HG02943 (cell line): ENCODE measurements around the gene OTOA.
"Not testable (repeated sequence)": the region's sequence is repeated elsewhere in the genome, so short reads cannot be mapped to it uniquely, and the experiment has no call there.

Experiments
- ATAC-seq: cut with Tn5 transposase; IDR thresholded peaks from one replicate; pipeline ENCODE4 v1.9.1; 2021; ENCODE audit warnings: mild to moderate bottlenecking, low read depth, moderate library complexity; ENCODE audit not compliant: unreplicated experiment

The OTOA gene

DNA sequence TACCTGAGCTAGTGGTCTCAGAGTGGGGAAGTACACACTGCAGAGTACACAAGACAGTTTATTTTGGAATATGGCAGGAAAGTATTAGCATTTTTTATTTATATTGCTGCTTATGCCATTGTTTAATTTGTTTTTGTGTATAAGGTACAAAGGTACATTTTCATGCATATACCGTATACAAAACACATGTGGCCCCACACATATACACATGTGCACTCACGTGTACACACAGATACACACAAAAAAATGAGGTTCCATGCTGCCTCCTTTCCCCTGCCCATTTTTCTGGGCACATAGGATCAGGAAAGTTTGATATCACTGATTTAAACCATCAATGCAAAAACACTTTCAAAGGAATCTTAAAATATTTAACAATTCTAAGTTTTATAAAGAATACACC is 24.3 kb upstream of the OTOA start:
- no peak for ATAC-seq

DNA sequence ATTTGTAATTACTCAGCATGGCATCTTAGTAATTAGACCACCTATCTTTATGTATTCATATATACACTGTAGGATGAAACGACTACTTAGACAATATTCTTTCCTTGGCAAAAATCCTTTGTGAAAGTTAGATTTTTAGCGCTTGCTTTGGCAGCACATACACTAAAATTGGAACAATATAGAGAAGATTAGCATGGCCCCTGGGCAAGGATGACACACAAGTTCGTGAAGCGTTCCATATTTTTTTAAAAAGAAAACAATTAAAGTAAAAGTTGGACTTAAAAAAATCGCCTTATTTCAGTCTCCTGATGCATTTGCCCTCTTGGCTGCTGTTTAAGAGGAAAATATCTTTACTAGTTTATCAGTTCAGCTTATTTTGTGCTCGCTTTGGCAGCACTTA is 21.9 kb upstream of the OTOA start:
- no peak for ATAC-seq

DNA sequence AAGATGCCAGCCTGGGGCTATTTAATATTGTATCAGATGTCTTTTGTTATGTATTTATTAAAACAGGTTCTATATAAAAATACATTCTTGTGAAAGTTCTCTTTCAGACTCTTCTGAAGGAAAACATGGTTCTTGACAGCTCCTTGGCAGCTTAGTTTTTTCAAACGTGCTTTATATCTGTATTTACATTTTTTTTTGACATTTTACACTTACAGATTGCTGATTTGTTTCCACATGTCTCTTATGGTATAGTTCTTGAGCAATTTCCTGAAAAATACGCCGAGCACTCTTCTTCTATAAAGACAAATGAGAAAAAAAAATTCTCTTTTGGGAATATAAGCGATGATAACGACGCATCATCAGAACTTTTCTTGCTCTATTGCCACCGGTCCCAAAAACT is 20.9 kb upstream of the OTOA start:
- ATAC-seq = no peak

DNA sequence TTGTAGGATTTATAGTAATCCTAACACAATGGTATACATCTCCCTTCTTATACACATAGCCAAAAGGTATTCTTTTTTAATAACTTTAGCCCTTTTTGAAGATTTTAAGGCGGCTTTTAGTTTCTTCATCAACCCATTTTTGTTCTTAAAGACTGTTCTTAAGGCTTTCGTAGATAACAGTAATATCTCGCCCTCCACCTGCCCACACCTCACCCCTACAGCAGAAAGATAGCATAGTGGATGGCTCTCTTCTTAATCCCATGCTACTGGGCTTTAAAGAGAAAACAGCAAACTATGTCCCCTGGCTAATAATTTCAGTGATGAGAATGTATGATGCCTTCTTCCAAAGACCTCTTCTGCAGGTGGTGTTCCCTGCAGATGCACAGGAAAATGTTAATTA is 20.0 kb upstream of the OTOA start:
- ATAC-seq = no peak

DNA sequence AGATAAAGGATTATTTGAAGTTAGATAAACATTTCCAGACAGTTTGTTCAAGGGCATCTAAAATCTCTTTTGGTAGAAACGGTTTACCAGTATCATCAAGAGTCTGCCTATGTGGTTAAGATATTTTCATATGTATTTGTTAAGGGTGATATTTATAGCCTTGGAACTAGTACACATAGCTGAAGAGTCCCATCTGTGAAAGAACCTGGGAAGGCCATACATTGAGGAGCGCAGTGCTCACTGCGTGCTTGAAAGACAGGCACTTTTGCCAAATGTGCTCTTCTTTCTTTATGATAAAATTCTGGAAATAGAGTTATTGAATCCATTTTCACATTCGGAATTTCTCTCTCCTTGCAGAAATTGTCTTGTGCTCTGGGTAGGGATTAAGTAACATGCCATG is 19.1 kb upstream of the OTOA start:
- no peak for ATAC-seq

DNA sequence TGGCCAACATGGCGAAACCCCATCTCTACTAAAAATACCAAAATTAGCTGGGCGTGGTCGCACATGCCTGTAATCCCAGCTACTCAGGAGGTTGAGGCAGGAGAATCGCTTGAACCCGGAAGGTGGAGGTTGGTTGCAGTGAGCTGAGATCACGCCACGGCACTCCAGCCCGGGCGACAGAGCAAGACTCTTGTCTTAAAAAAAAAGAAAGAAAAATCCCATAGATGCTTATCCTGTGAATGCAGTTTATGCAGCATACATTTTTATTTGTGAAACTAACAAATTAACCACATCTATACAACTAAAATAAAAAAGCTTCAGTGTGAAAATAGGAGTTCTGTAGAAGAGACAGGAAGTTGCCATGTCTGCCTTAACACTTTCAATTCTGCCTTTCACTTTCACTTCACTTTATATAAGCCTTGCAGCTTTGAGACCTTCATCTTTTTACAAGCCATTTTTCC is 18.5 kb upstream of the OTOA start:
- no peak for ATAC-seq

DNA sequence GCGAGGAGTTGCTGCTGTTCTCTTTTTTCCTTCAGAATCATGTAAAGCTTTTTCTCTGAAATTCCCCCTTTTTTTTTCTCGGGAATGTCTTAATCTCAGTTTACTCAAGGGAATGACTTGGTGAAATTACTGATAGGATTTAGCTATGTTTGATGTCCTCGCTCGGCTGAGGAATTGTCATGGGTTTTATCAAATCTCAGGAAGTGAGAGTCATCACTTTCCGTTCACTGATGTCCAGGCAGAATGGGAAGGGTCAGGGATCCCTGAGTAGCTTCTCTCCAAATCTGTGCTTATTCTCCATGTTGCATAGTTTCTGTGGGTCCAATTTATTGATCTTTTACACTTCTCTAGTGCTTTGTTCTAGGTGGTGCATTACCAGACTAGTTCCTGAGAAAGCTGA is 17.7 kb upstream of the OTOA start:
- ATAC-seq = no peak

DNA sequence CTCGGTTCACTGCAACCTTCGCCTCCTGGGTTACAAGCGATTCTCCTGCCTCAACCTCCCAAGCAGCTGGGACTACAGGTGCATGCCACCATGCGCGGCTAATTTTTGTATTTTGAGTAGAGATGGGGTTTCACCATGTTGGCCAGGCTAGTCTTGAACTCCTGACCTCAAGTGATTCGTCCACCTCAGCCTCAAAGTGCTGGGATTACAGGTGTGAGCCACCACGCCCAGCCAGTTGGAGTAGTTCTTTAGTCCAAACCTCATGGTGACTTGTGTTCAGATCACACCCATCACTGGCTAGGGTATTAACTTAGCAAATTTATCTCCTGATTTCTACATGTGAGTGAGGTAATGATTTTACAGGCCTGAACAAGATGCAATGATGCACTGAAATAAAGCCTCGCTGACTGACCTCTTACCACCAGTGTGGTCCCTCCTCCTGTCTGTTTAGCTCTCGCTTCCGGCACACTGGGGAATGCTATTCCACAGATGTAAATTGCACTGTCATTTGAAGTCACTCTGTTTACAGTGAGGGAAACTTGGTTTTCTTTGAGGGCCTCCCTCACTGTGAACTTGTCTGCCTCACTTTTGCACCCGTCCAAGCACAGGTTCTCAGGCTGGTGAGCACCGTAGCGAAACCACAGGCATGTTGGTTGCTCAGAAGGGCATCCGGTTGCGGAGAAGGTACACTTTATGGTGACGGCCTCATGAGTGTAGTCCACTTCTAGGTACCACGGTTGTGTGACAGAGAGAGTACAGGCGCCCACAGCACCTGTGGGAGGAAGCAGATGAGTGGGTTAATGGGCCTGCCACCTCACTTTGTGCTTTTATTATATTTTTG is 16.8 kb upstream of the OTOA start:
- peak; percentile 92 for ATAC-seq

DNA sequence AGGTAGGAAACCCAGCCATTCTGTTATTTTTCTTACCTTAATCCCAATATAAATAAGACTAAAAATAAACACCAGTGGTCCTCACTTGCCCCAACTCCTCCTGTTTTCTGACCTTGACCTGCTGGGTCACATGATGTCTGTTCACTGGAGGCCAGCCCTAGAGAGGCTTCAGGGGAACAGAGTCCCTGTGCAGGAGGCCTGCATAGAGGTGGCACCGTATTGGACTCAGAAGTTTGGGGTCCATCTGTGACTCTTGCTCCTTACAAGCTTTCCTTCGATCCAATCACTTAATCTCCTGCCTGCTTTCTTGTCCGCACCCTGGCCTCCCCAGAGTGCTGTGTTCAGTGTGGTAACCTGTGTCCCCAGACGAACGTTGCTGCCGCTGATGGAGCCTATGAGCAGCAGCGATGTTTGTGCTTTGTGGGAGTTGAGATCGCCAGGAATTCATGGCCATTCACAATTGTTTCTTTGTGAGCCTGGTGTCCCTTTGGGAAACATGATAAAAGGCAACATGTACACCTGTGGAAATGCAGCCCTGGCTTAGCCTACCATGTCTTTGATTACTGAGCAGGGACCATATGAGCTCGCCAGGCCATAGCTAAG is 16.1 kb upstream of the OTOA start:
- ATAC-seq = peak; percentile 23

DNA sequence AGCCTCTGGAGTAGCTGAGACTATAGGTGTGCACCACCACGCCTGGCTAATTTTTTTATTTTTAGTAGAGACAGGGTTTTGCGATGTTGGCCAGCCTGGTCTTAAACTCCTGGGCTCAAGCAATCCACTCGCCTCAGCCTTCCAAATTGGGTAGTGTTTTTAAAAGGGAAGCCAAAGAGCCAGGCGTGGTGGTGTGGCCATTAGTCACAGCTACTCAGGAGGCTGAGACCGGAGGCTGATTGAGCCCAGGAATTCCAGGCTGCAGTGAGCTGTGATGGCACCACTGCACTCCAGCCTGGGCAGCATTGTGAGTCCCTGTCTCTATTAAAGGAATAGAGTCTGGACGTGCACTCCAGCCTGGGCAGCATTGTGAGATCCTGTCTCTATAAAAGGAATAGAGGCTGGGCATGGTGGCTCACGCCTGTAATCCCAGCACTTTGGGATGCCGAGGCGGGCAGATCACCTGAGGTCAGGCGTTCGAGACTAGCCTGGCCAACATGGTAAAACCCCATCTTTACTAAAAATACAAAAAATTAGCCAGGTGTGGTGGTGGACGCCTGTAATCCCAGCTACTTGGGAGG is 13.9 kb upstream of the OTOA start:
- not testable (repeated sequence) for ATAC-seq

DNA sequence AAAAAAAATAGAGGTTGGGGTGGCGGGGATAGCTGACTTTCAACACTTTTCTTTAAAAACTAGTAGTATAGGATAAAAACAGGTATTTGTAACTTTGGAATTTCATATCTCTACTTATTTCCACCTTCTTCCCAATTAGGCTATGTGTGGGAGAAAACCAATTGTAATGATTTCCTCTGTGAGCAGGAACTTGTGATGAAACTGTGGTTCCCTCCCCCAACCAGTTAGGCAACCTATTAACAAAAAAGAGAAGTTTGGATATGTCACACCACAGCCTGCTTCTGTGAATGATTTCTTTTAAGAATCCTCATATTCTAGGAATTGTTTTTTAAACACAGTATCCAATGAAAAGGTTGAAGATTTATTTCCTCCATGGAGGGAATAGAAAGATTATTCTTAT is 13.2 kb upstream of the OTOA start:
- ATAC-seq = no peak

DNA sequence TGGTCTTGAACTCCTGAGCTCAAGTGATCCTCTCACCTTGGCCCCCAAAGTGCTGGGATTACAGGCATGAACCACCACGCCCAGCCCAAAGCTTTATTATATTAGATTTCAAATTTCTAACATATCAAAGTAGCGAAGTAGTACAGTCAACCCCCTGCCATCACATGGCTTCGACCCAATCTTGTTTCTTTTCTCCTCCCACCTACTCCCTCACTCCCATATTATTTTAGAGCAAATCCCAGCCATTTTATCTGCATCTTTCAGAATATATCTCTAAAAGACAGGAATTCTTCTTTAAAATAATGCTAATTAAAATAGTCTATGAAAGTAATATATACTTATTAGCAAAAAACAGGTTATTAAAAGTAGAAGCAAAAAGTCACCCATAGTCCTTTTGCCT is 12.3 kb upstream of the OTOA start:
- ATAC-seq = no peak

DNA sequence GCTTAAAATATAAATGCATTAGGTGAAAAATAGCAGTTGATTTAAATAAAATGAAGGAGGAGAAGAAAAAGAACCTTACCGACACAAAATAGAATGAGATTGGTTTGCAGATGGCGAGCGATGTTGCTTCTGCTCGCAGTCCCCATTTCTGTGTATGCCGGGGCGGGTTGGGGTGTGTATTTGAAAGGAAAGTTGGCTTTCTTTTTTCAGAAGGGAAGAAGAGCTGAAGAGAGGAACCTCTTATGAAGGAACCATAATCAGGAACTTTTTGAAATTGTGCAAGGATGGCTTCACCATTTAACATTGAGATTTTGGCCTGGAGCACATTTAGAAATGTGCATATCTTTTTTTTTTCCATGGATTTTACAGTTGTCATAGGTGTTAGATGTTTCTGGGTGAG is 11.3 kb upstream of the OTOA start, which contains the start of gene IGSF6:
Gene IGSF6, minus strand, starts transcription at position 156 of the 400 bp plus-strand sequence. Its CDS starts 10 bp downstream, at position 146.
- no peak for ATAC-seq

DNA sequence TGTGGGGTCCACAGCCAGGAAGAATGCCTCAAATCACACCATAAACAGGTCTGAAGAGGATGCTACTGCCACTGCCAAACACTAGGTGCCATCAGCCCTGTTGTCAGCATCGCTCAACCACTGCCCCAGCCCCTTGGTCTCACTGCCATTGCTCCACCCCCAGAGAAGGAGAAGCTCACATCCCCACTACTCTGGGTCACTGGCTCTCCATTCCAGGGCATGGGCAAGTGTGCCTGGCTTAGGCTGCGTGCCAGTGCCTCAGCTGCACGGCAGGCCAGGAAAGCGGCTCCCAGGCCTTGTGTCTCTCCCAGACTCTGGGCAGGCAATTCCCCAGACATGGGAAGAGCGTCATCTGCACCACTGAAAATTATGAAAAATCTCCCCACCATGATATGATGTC is 10.2 kb upstream of the OTOA start:
- no peak for ATAC-seq

DNA sequence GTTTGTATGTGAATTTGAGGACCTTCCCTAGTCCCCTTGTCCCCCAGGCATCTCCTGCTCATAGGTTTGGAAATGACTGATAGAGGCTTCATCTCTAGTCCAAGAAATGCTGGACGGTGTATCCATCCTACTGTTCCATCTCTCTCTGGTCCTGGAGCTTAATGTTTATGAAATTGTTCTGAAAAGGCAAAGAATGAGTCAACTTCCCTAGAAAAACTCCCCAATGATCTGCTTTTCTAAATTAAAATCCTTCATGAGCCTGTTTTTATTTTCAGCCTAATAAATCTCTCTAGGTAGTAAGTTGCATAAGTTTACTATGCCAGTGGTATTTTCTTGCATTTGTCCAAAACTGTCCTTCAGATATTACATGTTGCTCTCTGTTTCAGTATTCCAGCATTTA is 9.3 kb upstream of the OTOA start:
- ATAC-seq = no peak

DNA sequence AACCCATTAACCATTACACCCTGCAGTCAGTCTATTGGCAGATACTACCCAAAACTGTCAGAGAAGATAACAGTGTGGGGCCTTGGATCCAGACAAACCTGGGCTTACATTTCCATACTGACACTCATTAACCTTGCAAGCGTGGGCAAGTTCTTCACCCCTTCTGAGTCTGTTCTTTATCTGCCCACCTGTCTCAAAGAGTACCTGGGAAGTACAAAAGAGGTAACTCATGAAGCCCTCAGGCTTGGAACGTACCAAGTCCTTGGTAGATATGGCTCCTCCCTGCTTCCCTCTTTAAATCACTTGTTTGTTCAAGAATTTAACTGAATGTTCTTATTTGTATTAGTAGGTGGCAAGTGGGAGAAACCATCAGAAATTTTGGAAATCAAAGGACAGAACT is 8.9 kb upstream of the OTOA start:
- ATAC-seq = no peak

DNA sequence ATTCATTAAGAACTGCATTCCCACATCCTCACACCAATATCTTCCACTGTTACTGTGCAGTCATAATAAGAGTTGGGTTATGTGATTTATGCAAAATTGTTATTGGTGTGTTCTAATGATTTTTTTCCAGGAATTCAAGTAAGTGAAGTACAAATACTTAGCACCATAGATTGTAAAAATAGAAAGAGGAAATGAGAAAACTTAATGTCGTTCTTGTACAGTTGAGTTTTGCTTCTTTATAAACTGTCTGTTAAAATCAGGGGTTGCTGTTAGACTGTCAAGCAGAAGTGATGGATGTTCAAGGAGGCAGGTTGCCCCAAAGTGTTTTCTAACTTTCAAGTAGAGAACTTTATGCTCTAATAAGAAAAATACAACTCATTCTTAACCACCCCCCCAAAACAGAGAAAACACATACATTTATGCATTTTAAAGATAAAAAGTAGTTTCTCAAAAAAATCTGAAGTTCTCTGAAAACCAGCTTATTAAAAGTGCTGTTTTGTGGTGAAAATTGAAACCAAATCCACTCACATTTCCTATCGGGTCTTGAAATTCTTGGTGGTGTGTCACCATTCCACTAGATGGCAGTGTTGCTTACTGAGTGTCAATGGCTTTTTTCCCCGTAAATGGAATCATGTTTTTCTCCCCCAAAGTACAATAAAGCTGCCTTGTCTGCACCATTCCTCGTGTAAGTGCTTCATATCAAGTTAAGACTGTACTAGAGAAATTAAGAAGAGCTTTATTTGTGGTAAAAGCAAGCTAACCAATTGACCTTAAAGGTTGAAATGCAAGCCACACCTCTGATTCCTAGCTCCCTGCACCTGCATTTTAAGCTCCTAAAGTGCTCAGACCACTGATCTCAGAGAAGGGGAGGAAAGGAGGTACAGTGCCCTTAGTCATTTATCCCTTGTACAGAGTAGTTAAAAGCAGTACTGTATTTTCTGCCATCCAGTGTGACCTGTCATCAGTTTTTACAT is 6.7 kb upstream of the OTOA start:
- ATAC-seq = no peak

DNA sequence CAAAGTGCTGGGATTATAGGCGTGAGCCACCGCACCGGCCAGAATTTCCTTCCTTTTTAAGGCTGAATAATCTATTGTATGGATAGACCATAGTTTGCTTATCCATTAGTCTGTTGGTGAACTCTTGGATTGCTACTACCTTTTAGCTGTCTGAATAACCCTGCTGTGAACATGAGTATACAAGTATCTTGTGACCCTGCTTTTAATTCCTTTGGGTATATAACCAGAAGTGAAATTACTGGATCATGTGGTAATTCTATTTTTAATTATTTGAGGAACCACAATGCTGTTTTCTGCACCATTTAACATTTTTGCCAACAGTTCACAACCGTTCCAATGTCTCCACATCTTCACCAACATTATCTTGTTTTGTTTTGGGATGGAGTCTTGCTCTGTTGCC is 4.6 kb upstream of the OTOA start:
- ATAC-seq = no peak

DNA sequence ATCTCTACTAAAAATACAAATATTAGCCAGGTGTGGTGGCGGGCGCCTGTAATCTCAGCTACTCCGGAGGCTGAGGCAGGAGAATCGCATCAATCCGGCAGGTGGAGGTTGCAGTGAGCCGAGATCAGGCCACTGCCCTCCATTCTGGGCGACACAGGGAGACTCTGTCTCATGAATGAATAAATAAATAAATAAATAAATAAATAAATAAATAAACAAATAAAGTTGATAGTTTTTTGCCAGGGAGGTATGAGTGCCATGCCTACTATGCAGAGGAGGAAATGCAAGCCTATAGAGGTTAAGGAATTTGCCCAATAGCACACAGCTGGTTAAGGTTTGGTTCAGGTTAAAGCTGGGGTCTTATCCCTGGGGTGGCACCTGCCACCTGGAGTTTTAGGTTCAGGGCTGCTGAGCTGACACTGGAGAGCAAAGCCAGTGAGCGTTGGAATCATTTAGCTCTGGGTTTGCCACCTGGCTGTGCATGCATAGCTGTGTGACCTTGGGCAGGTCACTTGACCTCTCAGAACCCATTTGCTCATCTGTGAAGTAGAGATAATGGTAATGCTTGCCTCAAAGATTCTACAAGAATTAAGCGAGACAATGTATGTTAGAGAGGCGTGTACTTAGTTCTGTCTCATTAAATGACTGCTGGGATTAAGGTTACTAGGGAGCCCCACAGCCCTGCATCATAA is 1.2 kb downstream of the OTOA start:
- ATAC-seq = no peak

DNA sequence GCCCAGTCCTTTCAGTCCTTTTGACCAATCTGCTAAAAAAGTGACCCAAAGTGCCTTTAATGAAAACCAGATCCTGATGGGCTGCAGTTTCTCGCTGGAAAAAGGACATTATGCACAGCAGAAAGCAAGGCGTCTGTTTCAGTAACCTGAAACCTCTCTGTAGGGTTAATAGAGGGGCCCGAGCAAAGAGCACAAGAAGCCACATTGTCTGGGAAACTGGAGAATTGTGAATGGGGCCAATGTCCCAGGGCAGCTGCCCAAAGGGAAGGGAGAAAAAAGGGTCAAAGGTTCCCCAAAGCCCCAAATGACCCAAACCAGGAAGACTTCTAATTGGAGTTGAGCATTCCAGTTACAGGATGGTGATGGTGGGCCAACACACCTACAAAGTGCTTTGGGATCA is 3.0 kb downstream of the OTOA start:
- ATAC-seq = no peak
